Measurements from ENCODE around the gene METTL23. TPM values are rescaled to one million over a fixed set of nuclear protein-coding genes. Genes with fewer than 3 reads are reported as not detected.
"Not testable (repeated sequence)": the region's sequence is repeated elsewhere in the genome, so short reads cannot be mapped to it uniquely, and the experiment has no call there.

METTL23 gene
- total RNA-seq, 2 experiments from 2014 or later: 30.7 to 30.9 TPM

DNA sequence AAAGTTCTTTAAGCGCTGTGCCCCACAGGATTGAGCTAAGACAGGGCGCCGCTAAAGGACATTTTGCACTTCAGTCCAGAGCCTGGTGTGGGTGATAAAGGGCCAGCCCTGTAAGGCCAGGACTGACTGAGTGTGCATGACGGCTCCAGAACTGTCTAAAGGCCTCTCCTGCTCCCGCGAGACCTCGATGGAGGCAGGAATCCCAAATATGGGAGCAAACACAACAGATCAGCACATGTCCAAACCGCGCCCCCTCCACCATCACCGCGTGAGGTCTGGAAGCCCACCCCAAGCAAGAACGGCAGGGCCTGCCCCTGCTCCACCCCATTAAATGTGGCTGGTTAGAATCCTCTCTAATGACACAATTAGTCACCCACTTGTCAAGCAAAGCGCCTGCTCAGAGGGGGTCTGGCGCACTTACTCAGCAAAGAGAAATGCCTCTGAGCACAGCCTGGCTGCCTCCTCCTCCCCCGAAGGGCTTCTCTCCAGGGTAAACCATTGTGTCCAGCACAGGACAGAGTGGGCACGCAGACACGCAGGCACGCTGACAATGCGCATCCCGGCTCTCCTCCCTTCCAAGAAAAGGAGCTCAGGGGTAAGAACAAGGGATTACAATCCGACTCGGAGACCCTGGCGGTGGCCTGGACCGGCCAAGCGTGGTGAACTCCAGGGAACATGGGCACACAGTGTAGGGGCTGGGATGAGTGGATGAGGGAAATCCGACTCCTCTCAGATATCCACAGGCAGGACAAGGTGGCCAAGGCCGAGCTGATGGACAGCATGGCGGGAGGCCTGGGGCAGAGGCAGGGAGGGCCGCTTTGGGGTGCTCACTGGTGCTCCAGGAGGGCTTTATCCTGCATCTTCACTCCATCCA, 17.3 kb upstream of the METTL23 start:
- Mint-ChIP-seq H3K4me1 (ENCODE audit: low read depth) (peaks cover 28% of the 10 kb centered on the region), H3K9me3 (no peaks in the 10 kb centered on the region), H3K27me3 (no peaks in the 10 kb centered on the region), H3K4me3 (peak overlapping the region; percentile 70), H3K36me3 (ENCODE audit: low read depth) (peaks cover 13% of the 10 kb centered on the region), H3K27ac (no peak overlapping the region)
- ATAC-seq (no peak), DNase-seq (no peak)
- intact Hi-C loops (cut with micrococcal nuclease): no loop called here
- ChIA-PET POLR2A (interaction anchor here (1.0 to 2.2 kb wide), 3 partner anchors 13 to 152 kb away, joined by 3 to 7 read pairs (median 3); no protein-coding TSS in a partner anchor), CTCF (interaction anchor here (0.9 to 1.8 kb wide), 6 partner anchors 8 to 377 kb away, joined by 3 to 6 read pairs (median 3); no protein-coding TSS in a partner anchor)
- TF ChIP-seq, protein P1, sequence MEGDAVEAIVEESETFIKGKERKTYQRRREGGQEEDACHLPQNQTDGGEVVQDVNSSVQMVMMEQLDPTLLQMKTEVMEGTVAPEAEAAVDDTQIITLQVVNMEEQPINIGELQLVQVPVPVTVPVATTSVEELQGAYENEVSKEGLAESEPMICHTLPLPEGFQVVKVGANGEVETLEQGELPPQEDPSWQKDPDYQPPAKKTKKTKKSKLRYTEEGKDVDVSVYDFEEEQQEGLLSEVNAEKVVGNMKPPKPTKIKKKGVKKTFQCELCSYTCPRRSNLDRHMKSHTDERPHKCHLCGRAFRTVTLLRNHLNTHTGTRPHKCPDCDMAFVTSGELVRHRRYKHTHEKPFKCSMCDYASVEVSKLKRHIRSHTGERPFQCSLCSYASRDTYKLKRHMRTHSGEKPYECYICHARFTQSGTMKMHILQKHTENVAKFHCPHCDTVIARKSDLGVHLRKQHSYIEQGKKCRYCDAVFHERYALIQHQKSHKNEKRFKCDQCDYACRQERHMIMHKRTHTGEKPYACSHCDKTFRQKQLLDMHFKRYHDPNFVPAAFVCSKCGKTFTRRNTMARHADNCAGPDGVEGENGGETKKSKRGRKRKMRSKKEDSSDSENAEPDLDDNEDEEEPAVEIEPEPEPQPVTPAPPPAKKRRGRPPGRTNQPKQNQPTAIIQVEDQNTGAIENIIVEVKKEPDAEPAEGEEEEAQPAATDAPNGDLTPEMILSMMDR (IDR thresholded peaks at IDR 0.05): no peak

- CTCF ChIA-PET: interaction anchor here (0.9 to 1.8 kb wide), 4 partner anchors 29 to 377 kb away, joined by 3 to 7 read pairs (median 4); no protein-coding TSS in a partner anchor
- not testable (repeated sequence) for H3K9me3 Mint-ChIP-seq, DNase-seq
These were observed 16.4 kb upstream of the METTL23 start for GRCh38 chr17:76709951-76710862.

DNA sequence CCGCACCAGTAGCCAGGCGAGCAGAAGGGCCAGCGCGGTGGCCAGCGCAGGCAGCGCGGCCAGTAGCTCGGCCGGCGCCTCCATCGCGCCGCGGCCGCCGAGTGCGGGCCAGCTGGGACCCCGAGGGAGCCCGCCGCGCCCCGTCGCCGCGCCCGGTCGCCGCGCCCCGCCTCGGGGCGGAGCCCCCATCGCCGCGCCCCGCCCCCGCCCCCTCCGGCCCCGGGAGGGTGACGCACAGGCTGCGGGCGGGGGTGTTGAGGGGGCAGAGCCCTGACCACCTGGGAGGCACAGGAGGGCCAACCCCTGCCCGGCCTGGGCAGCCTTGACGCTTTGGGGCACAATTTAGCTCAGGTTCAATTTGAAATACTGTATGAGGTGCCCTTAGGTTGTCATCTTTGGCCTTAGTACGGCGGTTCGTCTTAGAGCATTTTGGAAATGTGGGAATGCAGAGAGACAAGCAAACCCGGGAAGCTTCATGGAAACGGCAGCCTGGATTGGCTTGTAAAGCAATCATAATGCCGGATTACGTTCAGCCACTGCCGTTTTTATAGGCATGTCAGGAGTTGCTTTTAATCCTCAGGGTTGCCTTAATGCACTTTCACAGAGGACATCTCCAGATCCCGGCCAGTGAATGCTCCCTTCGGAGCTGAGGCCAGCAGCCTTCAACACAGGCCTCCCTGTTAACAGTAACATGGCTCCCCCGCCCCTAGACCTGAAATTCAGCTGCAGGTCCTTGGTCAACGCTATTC, 15.6 kb upstream of the METTL23 start, which contains the start of gene MXRA7:
TSS of gene MXRA7 (minus strand) at position 103 of the 749 bp plus-strand sequence. CDS start at position 84, 19 bp downstream.
- peak within 1 kb of the TSS; percentile 70 for H3K4me3 Mint-ChIP-seq
- H3K27ac Mint-ChIP-seq: no peak within 1 kb of the TSS
- H3K9me3 Mint-ChIP-seq: no peaks in the 10 kb centered on the region
- H3K27me3 Mint-ChIP-seq: no peaks in the 10 kb centered on the region
- peak; percentile 75 for ATAC-seq
- CTCF ChIA-PET: interaction anchor here (0.8 to 6.8 kb wide), 3 partner anchors 15 to 188 kb away, joined by 3 to 83 read pairs (median 7); partner anchors contain the start of genes JMJD6 and METTL23
- POLR2A ChIA-PET: interaction anchor here (0.6 to 10.1 kb wide), 5 partner anchors 16 to 374 kb away, joined by 3 to 111 read pairs (median 3); partner anchors contain the start of genes JMJD6, METTL23, MFSD11 and SRSF2
- intact Hi-C loops (cut with micrococcal nuclease): no loop called here
- DNase-seq: peak; percentile 72
- H3K36me3 Mint-ChIP-seq (ENCODE audit: low read depth): peaks cover 25% of the 10 kb centered on the region
- peaks cover 42% of the 10 kb centered on the region for H3K4me1 Mint-ChIP-seq (ENCODE audit: low read depth)
- TF ChIP-seq, protein P1 (IDR thresholded peaks at IDR 0.05): no peak

More at GRCh38 chr17:76709951-76710862, 16.4 kb upstream of the METTL23 start:
- H3K27ac Mint-ChIP-seq; intact Hi-C loops (cut with micrococcal nuclease); H3K27me3 Mint-ChIP-seq: not testable (repeated sequence)
- peak overlapping the region; percentile 70 for H3K4me3 Mint-ChIP-seq
- peak; percentile 21 for ATAC-seq
- peaks cover 17% of the 10 kb centered on the region for H3K36me3 Mint-ChIP-seq (ENCODE audit: low read depth)
- POLR2A ChIA-PET: interaction anchor here (0.6 to 10.1 kb wide), 7 partner anchors 13 to 780 kb away, joined by 3 to 111 read pairs (median 3); partner anchors contain the start of genes JMJD6, METTL23, MFSD11 and SRSF2
- H3K4me1 Mint-ChIP-seq (ENCODE audit: low read depth): peaks cover 34% of the 10 kb centered on the region

DNA sequence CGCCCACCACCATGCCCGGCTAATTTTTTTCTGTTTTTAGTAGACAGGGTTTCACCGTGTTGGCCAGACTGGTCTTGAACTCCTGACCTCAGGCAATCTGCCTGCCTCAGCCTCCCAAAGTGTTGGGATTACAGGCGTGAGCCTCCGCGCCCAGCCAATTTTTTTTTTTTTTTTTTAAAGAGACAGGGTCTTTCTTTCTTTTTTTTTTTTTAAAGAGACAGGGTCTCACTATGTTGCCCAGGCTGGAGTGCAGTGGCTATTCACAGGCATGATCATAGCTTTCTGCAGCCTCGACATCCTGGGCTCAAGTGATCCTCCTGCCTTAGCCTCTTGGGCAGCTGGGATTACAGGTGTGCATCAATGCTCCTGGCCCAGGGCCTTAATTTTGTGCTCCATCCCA, 14.3 kb upstream of the METTL23 start:
- H3K27me3 Mint-ChIP-seq: not testable (repeated sequence)

DNA sequence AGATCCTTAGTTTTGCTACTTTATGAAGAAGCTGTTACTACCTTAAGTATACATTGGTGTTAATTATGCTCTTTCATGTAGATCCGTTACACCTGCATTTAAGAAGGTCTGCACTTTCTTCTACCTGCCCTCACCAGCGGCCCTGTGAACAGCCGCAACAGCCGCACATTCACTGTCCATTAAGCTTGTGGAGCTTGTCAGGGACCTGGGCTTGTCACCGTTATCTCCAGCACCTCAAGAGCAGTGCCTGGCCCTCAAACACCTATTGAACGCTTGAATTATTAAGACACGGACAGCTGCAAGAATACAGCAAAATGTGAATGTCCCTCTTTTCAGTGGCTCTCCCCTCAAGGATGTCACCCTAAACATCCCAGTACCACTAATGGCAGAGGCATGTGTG, 12.9 kb upstream of the METTL23 start:
- peaks cover 64% of the 10 kb centered on the region for H3K4me1 Mint-ChIP-seq (ENCODE audit: low read depth)
- H3K27me3 Mint-ChIP-seq: no peaks in the 10 kb centered on the region
- ATAC-seq (no peak), DNase-seq (no peak)
- ChIA-PET POLR2A (interaction anchor here (0.6 to 10.1 kb wide), 6 partner anchors 9 to 749 kb away, joined by 3 to 111 read pairs (median 4); partner anchors contain the start of genes JMJD6, METTL23, MFSD11 and SRSF2), CTCF (interaction anchor here (0.7 to 6.8 kb wide), 25 partner anchors 9 to 343 kb away, joined by 3 to 83 read pairs (median 5); partner anchors contain the start of genes JMJD6, METTL23 and MFSD11)
- TF ChIP-seq, protein P1 (IDR thresholded peaks at IDR 0.05): no peak
- peaks cover 47% of the 10 kb centered on the region for H3K36me3 Mint-ChIP-seq (ENCODE audit: low read depth)
- peak overlapping the region; percentile 1 for H3K27ac Mint-ChIP-seq
- H3K9me3 Mint-ChIP-seq: no peaks in the 10 kb centered on the region
- no peak overlapping the region for H3K4me3 Mint-ChIP-seq
- intact Hi-C loops (cut with micrococcal nuclease): no loop called here

More for the DNA sequence above, 14.3 kb upstream of the METTL23 start:
- H3K36me3 Mint-ChIP-seq (ENCODE audit: low read depth): peaks cover 36% of the 10 kb centered on the region
- peaks cover 55% of the 10 kb centered on the region for H3K4me1 Mint-ChIP-seq (ENCODE audit: low read depth)
- ATAC-seq; H3K27ac Mint-ChIP-seq; DNase-seq; H3K9me3 Mint-ChIP-seq; H3K4me3 Mint-ChIP-seq; intact Hi-C loops (cut with micrococcal nuclease): not testable (repeated sequence)
- ChIA-PET POLR2A (interaction anchor here (1.4 to 10.1 kb wide), 3 partner anchors 15 to 41 kb away, joined by 3 to 111 read pairs (median 76); partner anchors contain the start of genes JMJD6, METTL23, MFSD11 and SRSF2), CTCF (interaction anchor here (0.8 to 6.8 kb wide), 10 partner anchors 9 to 344 kb away, joined by 3 to 83 read pairs (median 6); partner anchors contain the start of genes JMJD6 and METTL23)
